IPS DF 4.7 (cell line): ENCODE results near the gene PVRIG.
"Not testable (repeated sequence)": the region's sequence is repeated elsewhere in the genome, so short reads cannot be mapped to it uniquely, and the experiment has no call there.

Experiments used
- DNase-seq: peaks from one replicate; pipeline ENCODE4 v3.0.0-alpha.2; 2013; ENCODE audit warnings: low spot score; ENCODE audit errors: extremely low read depth

PVRIG gene

DNA sequence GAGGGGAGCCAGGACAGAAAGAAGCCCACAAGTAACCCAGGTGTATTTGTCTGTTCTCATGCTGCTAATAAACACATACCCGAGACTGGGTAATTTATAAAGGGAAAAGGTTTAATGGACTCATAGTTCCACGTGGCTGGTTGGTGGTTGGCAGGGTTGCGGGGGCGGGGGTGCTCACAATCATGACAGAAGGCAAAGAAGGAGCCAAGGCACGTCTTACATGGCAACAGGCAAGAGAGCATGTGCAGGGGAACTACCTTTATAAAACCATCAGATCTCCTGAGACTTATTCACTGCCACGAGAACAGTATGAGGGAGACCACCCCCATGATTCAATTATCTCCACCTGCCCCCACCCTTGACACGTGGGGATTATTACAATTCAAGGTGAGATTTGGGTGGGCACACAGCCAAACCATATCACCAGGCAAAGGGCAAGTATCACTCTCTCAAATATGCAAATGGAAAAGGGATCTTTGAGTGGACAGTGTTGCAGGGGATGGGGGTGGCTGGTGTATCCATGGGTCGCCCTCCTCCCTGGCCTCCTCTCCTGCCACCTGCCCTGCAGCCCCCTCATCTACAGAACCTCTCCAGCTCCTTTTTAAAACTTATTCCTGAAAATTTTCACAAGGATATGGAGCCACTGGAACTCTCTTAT, 15.0 kb downstream of the PVRIG start:
- DNase-seq = not testable (repeated sequence)

GRCh38 chr7:100239975-100240374, 20.2 kb downstream of the PVRIG start:
- not testable (repeated sequence) for DNase-seq

DNA sequence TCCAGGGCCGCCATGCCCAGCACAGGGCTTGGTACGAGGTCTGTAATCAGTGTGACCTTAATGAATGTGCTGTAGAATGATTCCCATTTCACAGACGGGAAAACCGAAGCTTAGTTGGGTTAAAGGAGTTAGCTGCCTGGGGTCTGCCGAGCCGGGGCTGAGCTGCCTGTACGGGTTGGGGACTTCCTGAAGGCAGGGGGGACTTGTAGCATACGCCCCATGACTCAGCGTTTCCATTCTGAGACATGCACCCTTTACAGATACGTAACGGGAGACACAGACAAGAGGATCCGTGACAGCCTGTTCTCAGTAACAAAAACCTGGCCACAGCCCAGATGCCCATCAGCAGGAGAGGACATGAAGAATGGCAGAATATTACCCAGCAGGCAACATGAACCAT, 23.6 kb downstream of the PVRIG start:
- DNase-seq = not testable (repeated sequence)

GRCh38 chr7:100244988-100245605, 25.3 kb downstream of the PVRIG start:
- not testable (repeated sequence) for DNase-seq

- not testable (repeated sequence) for DNase-seq
Measured at GRCh38 chr7:100246121-100246864, 26.5 kb downstream of the PVRIG start.

DNA sequence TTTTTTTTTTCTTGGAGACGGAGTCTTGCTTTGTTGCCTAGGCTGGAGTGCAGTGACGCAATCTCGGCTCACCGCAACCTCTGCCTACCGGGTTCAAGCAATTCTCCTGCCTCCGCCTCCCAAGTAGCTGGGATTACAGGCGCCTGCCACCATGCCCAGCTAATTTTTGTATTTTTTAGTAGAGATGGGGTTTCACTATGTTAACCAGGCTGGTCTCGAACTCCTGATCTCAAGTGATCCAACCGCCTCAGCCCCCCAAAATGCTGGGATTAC, 27.1 kb downstream of the PVRIG start:
- DNase-seq = not testable (repeated sequence)

GRCh38 chr7:100247152-100247757, 27.5 kb downstream of the PVRIG start:
- peak; percentile 49 for DNase-seq

GRCh38 chr7:100248483-100248882, 28.7 kb downstream of the PVRIG start:
- no peak for DNase-seq

DNA sequence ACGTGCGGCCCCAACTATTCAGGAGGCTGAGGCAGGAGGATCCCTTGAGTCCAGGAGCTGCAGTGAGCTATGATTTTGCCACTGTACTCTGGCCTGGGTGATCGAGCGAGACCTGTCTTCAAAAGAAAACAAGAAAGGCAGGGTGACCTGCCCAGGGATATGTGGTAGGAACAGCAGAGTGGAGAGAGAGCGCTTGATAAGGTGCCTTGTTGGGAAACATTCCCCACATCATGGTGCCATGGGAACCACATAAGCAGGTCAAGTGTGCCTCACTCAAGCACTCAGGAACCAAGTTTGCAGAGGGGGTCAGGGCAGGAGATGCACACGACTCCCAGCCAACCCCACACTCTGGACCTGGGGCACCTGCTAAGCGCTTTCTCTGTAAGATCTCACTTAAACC, 37.3 kb downstream of the PVRIG start:
- DNase-seq = no peak

- DNase-seq = not testable (repeated sequence)
Measured at GRCh38 chr7:100259984-100260383, 40.2 kb downstream of the PVRIG start.

GRCh38 chr7:100262896-100263295, 43.1 kb downstream of the PVRIG start:
- DNase-seq = not testable (repeated sequence)

GRCh38 chr7:100264223-100264622, 44.5 kb downstream of the PVRIG start:
- not testable (repeated sequence) for DNase-seq

DNA sequence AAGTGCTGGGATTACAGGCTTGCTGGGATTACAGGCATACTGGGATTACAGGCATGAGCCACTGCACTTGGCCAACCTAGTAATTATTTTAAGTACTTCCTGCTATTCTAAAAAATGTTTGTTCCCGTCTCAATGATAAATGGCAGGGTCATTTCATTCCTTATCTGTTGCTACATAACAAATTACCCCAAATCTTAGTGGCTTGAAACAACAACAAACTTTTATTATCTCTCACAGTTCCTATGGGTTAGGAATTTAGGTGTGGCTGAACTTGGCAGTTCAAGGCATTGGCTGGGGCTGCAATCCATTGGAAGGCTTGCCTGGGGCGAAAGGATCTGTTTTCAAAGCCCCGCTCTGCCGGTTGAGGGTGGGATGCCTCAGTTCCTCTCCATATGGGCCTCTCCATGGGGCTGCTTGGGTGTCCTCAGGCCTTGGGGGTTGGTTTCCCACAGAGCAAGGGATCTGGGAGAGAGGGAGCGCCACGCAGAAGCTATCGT, 45.0 kb downstream of the PVRIG start:
- DNase-seq = not testable (repeated sequence)

- not testable (repeated sequence) for DNase-seq
Measured at GRCh38 chr7:100265851-100266250, 46.1 kb downstream of the PVRIG start.

DNA sequence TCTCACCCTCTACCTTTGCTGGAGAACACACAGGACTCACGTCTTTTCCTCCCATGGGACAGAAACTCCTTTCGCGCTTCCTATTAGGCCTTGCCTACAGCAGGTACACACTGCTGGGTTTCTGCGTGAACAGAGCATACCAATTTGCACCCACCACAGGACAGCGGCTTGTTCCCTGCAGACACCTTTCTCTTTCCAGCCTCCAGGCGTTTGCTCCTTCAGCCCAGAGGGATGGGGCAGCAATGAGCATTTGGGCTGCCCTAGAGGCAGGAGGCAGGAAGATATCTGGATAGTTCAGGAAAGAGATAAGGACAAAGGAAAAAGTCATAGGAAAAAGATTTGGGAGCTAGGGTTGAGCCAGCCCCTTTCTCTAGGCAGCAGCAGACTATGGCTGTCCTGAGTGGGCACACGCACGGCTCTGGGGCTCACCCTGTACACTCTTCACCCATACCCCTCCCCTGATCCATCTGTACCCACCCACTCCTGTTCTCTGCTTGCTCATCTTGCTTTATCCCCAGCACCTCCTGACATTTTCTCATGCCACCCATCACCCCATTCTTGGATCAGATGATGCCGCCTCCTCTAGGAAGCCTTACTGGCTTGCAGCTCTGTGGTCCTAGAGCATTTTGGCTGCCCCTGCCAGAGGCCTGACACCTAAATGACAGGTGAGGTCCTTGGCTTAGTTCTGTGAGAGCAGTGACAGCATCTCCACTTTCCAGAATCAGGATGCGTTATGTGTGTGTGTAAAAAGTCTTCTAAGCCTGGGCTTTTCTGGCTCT, 47.0 kb downstream of the PVRIG start:
- no peak for DNase-seq

GRCh38 chr7:100267648-100268047, 47.9 kb downstream of the PVRIG start:
- DNase-seq = no peak

- DNase-seq = not testable (repeated sequence)
Measured at GRCh38 chr7:100268882-100269281, 49.1 kb downstream of the PVRIG start.

GRCh38 chr7:100269306-100270045, 49.7 kb downstream of the PVRIG start:
- DNase-seq = not testable (repeated sequence)

DNA sequence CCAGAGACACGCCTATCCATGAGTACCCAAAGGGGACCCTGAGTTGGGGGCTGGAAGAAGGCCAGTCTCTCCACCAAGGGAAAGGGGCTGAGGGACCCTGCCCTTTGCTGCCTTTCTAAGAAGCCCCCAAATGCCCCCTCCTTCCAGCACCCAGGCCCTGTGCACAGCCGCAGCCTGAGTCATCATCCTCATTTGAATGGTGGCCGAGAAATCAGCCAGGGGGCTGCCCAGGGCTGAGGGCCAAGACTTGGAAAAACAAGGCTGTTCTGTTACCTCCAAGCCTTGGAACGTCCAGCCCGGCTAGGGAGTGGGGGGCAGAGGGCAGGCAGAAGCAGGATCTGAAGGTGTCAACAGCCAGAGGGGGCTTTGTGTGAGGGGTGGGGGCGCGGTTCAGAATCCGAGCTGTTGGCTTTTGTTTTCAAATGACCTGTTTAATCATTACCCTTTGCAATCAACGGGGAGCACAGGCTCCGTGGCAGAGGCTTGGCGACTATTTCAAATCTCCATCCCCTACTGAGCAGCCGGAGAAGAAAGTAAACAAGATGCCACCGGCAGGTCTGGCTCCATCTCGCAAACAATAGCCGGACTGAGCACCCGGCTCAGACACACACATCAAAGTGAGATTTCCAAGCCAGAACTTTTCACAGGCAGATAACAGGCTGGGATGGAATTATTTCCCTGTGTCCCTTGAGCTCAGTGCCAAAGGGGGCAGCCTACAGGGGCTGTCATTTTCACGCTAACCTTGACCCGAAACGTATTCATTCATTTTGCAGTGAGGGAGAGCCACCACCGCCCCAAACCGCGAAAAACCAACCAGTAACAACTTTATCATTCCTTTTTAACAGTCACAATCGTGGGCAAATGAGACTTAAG, 50.5 kb downstream of the PVRIG start:
- DNase-seq = not testable (repeated sequence)
